ENCODE measurements around the gene ACOT7. TPM values are rescaled to one million over a fixed set of nuclear protein-coding genes. Genes with fewer than 3 reads are reported as not detected.

The ACOT7 gene
- total and polyA plus RNA-seq, 2 experiments from 2014 or later, result 167 to 169 TPM

DNA sequence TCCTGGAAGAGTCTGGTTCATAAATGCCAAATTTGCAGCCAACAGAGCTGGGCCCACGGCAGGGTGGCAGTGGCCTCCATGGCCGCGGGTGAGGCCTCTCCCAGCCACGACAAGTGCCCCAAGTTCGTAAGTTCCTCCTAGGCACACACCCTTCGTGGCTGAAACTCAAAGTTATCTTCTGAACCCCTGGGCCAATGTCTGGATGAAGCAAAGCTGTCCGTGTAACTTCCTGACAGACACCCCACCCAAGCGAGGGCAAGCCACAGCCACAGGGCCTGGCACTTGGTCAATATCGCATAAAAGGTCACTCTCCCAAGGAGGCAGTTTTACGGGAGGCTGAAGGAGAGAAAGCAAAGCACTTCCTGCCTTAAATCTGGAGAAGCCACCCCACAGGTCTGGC, 104.9 kb downstream of the ACOT7 start:
- peaks cover 7% of the 10 kb centered on the region for H3K36me3 Mint-ChIP-seq (ENCODE audit: low read depth)
- peaks cover 4% of the 10 kb centered on the region for H3K27me3 Mint-ChIP-seq (ENCODE audit: insufficient read depth, low read depth, poor library complexity)
- Histone ChIP-seq H3K27me3 (ENCODE audit: insufficient read depth) (no peaks in the 10 kb centered on the region), H3K79me2 (replicated peaks; ENCODE audit: insufficient read depth) (no peaks in the 10 kb centered on the region), H3K9me2 (ENCODE audit: insufficient read depth) (no peaks in the 10 kb centered on the region), H3F3A (replicated peaks; ENCODE audit: low read depth) (no peaks in the 10 kb centered on the region; the same call in 1 of the 2 replicates), H3K36me3 (ENCODE audit: insufficient read depth) (0 out of 2 replicates have a peak, but pooled peaks cover 7% of the 10 kb centered on the region), H3K4me2 (no peak overlapping the region), H4K20me1 (replicated peaks; ENCODE audit: insufficient read depth) (no peaks in the 10 kb centered on the region; the same call in 1 of the 2 replicates), H3K4me3 (no peak overlapping the region), H3K4me1 (ENCODE audit: insufficient read depth) (no peaks in the 10 kb centered on the region), H3K27ac (ENCODE audit: low read depth) (no peak overlapping the region), H2AFZ (no peak overlapping the region)
- H3K27ac Mint-ChIP-seq, result no peak overlapping the region
- no peaks in the 10 kb centered on the region for H3K9me3 Mint-ChIP-seq
- no peak overlapping the region for H3K4me3 Mint-ChIP-seq
- no peaks in the 10 kb centered on the region; the same call in 2 of the 3 replicates for H3K4me1 Mint-ChIP-seq
- no peak for TF ChIP-seq CREB1 (CRISPR knock-in tag; IDR thresholded peaks at IDR 0.05; ENCODE audit: low read depth)
- no peak for TF ChIP-seq STAT1 (IDR thresholded peaks at IDR 0.05; ENCODE audit: unreplicated experiment)
- DNase-seq (ENCODE audit: low spot score), result no peak
- no peak for ATAC-seq

DNA sequence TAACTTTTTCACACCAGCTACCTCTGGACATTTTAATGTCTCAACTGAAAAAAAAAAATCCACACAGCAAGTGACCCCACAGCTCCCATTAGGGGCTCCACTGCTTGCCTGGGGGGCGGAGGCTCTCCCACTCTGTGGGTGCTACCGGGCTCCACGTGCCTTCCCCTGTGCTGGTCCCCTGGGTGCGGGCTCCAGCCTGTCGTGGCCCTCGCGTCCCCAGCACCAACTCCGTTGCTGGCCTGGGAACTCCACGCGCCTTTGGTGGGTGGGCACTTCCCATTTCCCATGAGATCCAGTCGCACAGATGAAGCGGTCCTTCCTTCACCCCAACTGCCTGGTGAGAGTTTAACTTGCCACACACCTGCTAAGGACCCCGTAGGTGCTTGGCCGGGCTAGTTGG, 105.5 kb downstream of the ACOT7 start:
- peaks cover 4% of the 10 kb centered on the region for H3K27me3 Mint-ChIP-seq (ENCODE audit: insufficient read depth, low read depth, poor library complexity)
- no peak overlapping the region for H3K27ac Mint-ChIP-seq
- H3K4me1 ChIP-seq (ENCODE audit: insufficient read depth), result no peaks in the 10 kb centered on the region
- ATAC-seq (no peak), DNase-seq (ENCODE audit: low spot score) (no peak)
- H3K4me3 ChIP-seq, result no peak overlapping the region
- TF ChIP-seq NANOG (IDR thresholded peaks at IDR 0.05; ENCODE audit: borderline replicate concordance) (no peak), EZH2phosphoT487 (IDR thresholded peaks at IDR 0.05; ENCODE audit: unreplicated experiment) (no peak)
- 0 out of 2 replicates have a peak, but pooled peaks cover 1% of the 10 kb centered on the region for H3K36me3 ChIP-seq (ENCODE audit: insufficient read depth)
- H3K79me2 ChIP-seq (replicated peaks; ENCODE audit: insufficient read depth), result no peaks in the 10 kb centered on the region
- no peak overlapping the region for H3K4me3 Mint-ChIP-seq
- no peaks in the 10 kb centered on the region for H3K9me3 Mint-ChIP-seq
- no peak overlapping the region for H2AFZ ChIP-seq
- H3K4me1 Mint-ChIP-seq, result no peaks in the 10 kb centered on the region; the same call in 2 of the 3 replicates
- H3K4me2 ChIP-seq, result no peak overlapping the region
- peaks cover 1% of the 10 kb centered on the region; the same call in 2 of the 3 replicates for H3K36me3 Mint-ChIP-seq (ENCODE audit: low read depth)
- H3K27ac ChIP-seq (ENCODE audit: low read depth), result no peak overlapping the region
- H3K27me3 ChIP-seq (ENCODE audit: insufficient read depth), result no peaks in the 10 kb centered on the region
- no peaks in the 10 kb centered on the region; the same call in 1 of the 2 replicates for H3F3A ChIP-seq (replicated peaks; ENCODE audit: low read depth)
- H3K9me2 ChIP-seq (ENCODE audit: insufficient read depth), result no peaks in the 10 kb centered on the region
- no peaks in the 10 kb centered on the region for H4K20me1 ChIP-seq (replicated peaks; ENCODE audit: insufficient read depth)

DNA sequence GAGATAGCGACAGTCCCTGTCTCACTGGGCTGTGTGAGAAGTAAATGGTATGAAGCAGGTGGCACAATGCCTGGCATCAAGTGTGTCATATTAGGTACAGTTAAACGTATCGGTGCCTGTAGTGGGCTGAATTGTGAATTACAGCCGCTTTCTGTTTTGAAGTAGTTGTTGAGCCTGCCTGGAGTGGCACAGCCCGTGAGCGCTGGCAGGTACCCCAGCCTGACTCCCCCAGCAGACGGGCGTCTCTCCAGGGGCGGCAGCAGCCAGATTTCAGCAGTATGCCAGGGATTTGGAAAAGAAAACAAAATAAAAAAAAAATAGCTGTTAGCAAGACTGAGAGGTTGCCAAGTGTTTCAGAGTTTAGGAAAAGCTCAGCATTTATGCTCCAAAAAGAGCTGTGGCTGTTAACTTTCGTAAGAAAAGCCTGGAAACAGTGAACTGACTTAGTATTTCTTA, 106.1 kb downstream of the ACOT7 start:
- Mint-ChIP-seq H3K4me3 (no peak overlapping the region), H3K27ac (no peak overlapping the region), H3K27me3 (ENCODE audit: insufficient read depth, low read depth, poor library complexity) (peaks cover 4% of the 10 kb centered on the region), H3K9me3 (no peaks in the 10 kb centered on the region), H3K36me3 (ENCODE audit: low read depth) (no peaks in the 10 kb centered on the region), H3K4me1 (no peaks in the 10 kb centered on the region; the same call in 2 of the 3 replicates)
- Histone ChIP-seq H3K4me2 (no peak overlapping the region), H3K9me2 (ENCODE audit: insufficient read depth) (no peaks in the 10 kb centered on the region), H3K4me3 (no peak overlapping the region), H3K36me3 (ENCODE audit: insufficient read depth) (no peaks in the 10 kb centered on the region), H3K4me1 (ENCODE audit: insufficient read depth) (no peaks in the 10 kb centered on the region), H2AFZ (no peak overlapping the region), H4K20me1 (replicated peaks; ENCODE audit: insufficient read depth) (no peaks in the 10 kb centered on the region), H3K79me2 (replicated peaks; ENCODE audit: insufficient read depth) (no peaks in the 10 kb centered on the region), H3F3A (replicated peaks; ENCODE audit: low read depth) (no peaks in the 10 kb centered on the region; the same call in 1 of the 2 replicates), H3K27me3 (ENCODE audit: insufficient read depth) (no peaks in the 10 kb centered on the region), H3K27ac (ENCODE audit: low read depth) (no peak overlapping the region)
- ATAC-seq (no peak), DNase-seq (ENCODE audit: low spot score) (no peak)
- TF ChIP-seq, protein P1, sequence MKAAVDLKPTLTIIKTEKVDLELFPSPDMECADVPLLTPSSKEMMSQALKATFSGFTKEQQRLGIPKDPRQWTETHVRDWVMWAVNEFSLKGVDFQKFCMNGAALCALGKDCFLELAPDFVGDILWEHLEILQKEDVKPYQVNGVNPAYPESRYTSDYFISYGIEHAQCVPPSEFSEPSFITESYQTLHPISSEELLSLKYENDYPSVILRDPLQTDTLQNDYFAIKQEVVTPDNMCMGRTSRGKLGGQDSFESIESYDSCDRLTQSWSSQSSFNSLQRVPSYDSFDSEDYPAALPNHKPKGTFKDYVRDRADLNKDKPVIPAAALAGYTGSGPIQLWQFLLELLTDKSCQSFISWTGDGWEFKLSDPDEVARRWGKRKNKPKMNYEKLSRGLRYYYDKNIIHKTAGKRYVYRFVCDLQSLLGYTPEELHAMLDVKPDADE (IDR thresholded peaks at IDR 0.05), result no peak
- TF ChIP-seq, protein P2, sequence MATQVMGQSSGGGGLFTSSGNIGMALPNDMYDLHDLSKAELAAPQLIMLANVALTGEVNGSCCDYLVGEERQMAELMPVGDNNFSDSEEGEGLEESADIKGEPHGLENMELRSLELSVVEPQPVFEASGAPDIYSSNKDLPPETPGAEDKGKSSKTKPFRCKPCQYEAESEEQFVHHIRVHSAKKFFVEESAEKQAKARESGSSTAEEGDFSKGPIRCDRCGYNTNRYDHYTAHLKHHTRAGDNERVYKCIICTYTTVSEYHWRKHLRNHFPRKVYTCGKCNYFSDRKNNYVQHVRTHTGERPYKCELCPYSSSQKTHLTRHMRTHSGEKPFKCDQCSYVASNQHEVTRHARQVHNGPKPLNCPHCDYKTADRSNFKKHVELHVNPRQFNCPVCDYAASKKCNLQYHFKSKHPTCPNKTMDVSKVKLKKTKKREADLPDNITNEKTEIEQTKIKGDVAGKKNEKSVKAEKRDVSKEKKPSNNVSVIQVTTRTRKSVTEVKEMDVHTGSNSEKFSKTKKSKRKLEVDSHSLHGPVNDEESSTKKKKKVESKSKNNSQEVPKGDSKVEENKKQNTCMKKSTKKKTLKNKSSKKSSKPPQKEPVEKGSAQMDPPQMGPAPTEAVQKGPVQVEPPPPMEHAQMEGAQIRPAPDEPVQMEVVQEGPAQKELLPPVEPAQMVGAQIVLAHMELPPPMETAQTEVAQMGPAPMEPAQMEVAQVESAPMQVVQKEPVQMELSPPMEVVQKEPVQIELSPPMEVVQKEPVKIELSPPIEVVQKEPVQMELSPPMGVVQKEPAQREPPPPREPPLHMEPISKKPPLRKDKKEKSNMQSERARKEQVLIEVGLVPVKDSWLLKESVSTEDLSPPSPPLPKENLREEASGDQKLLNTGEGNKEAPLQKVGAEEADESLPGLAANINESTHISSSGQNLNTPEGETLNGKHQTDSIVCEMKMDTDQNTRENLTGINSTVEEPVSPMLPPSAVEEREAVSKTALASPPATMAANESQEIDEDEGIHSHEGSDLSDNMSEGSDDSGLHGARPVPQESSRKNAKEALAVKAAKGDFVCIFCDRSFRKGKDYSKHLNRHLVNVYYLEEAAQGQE (IDR thresholded peaks at IDR 0.05; ENCODE audit: unreplicated experiment), result no peak
- TF ChIP-seq EZH2phosphoT487 (IDR thresholded peaks at IDR 0.05; ENCODE audit: unreplicated experiment) (no peak), NANOG (IDR thresholded peaks at IDR 0.05; ENCODE audit: borderline replicate concordance) (no peak), CREB1 (CRISPR knock-in tag; IDR thresholded peaks at IDR 0.05; ENCODE audit: low read depth) (no peak)

Measured in GM23338 (cell line).